GM19238 (cell line): Measurements from ENCODE around the gene MAGEA3.
"Not testable (repeated sequence)": the region's sequence is repeated elsewhere in the genome, so short reads cannot be mapped to it uniquely, and the experiment has no call there.

ENCODE experiments used
- DNase-seq: peaks from one replicate; pipeline ENCODE4 v3.0.0; 2011; ENCODE audit warnings: low spot score; ENCODE audit not compliant: insufficient read length

Gene MAGEA3, protein sequence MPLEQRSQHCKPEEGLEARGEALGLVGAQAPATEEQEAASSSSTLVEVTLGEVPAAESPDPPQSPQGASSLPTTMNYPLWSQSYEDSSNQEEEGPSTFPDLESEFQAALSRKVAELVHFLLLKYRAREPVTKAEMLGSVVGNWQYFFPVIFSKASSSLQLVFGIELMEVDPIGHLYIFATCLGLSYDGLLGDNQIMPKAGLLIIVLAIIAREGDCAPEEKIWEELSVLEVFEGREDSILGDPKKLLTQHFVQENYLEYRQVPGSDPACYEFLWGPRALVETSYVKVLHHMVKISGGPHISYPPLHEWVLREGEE

DNA sequence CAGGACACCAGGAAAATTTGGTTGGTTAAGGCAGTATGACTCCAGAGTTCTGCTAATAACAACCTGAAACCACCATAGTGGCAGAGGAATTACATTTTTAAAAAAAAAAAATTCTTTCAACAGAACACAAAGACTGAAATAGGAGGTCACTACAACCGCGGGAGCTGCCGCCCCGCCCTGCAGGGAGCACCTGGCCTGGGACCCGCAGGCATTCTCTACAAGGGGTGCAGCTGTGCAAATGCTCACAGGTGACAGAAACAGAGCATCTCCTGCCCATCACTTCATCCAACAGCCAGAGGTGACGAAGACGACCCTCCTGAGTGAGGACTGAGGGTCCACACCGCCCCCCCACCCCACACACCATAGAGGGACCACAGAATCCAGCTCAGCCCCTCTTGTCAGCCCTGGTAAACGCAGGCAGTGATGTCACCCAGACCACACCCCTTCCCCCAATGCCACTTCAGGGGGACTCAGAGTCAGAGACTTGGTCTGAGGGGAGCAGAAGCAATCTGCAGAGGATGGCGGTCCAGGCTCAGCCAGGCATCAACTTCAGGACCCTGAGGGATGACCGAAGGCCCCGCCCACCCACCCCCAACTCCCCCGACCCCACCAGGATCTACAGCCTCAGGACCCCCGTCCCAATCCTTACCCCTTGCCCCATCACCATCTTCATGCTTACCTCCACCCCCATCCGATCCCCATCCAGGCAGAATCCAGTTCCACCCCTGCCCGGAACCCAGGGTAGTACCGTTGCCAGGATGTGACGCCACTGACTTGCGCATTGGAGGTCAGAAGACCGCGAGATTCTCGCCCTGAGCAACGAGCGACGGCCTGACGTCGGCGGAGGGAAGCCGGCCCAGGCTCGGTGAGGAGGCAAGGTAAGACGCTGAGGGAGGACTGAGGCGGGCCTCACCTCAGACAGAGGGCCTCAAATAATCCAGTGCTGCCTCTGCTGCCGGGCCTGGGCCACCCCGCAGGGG lies at the start of gene MAGEA3:
MAGEA3 (plus strand) TSS at position 843 of the 980 bp plus-strand sequence. CDS start 2,039 bp downstream, outside the sequence.
- DNase-seq = not testable (repeated sequence)

DNA sequence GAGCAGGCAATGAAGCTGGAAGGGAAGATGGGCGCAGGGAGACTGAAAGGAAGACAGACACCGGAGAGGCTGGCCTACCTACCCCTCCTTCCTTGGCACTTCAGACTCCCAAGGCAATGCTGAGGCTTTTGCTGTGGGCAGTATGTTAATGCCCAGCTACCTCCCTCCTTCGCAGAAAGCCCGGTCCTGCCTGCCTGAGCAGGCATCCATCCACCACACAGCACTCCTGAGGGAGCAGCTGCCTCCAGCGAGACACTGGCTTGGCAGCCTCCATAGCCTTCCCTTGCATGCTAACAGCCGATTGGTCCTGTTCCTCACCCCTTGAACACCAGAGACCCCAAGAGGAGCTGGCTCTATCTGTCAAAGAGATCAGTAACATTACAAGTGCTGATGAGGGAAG lies 46.5 kb upstream of the MAGEA3 start:
- no peak for DNase-seq

DNA sequence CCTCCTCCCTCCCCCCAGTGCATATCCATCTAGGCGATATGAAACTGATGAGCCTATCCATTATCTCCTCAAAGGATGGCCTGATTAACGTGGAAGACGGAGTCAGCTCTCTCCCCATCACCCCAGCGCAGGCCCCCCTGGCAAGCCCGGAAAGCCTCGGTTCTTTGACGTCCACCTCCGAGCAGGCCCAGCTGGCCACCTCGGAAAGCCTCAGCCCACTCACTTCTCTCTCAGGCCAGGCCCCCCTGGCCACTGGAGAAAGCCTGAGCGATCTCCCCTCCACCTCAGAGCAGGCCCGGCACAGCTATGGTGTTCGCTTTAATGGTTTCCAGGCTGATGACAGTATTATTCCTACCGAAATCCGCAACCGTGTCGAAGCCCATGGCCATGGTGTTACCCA lies 46.1 kb upstream of the MAGEA3 start:
- DNase-seq = no peak

DNA sequence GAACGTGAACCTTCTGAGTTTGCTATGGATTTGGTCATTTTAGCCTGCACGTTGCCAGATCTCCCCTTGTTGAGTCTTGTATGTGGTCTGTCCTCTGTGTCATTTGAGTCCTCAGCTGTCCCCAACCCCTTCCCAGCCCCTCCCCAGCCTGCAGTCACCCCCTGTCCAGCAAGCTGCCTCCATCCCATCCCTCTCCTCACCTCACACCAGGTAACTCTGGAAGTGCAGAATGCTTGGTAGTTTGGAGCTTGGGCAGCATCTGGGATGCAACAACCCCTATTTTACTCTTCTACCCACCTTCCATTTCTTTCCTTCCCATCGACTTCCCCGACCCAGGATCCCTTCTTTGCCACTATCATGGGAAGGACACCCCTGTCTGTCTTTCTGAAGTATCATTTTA lies 42.5 kb upstream of the MAGEA3 start:
- DNase-seq = no peak

DNA sequence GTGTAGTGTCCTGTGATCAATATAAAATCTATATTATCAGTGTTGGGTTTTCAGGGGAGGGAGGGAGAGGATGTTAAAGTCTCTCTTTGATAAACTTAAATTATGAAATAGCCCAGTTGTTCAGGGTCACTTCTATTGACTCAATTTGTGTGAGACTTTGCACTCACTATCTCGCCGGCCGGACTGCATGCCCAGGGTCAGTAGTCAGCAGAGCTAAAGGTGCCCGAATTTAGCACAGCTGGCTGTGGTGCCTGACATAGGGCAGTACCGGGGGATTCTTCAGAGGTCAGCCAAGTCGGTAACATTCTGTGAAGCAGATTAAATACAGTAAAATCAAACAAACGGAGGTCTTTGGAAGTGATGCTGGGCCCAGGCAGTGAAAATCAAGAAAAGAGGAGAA lies 41.7 kb upstream of the MAGEA3 start:
- DNase-seq = no peak

DNA sequence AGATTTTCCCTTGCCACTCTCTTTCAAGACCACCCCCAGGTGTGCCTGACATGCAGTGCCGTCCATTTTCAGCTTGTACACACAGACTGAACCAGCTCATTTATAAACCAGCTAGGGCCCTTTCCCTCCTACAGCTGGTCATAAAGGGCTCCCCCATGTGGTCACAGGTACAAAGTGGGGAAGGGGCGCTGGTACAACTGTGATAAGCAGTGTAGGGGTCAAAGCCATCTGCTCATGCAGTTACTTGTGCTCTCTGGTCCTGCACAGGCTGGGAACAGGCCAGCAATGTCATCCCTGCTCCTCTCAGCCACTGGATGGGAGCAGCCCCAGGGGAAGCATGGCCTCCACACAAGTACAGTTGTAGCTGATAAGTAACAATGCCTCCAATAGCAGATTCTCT lies 40.3 kb upstream of the MAGEA3 start:
- no peak for DNase-seq

DNA sequence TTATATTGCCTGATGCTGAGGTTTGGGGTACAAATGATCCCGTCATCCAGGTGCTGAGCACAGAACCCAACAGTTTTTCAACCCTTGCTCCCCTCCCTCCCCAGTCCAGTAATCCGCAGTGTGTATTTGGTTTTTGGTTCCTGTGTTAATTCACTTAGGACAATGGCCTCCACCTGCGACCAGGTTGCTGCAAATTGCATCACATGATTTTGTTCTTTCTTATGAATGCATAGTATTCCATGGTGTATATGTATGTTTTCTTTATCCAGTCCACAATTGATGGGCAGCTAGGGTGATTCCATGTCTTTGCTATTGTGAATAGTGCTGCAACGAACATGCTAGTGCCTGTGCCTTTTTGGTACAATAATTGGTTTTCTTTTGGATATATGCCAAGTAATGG lies 35.5 kb upstream of the MAGEA3 start:
- no peak for DNase-seq

DNA sequence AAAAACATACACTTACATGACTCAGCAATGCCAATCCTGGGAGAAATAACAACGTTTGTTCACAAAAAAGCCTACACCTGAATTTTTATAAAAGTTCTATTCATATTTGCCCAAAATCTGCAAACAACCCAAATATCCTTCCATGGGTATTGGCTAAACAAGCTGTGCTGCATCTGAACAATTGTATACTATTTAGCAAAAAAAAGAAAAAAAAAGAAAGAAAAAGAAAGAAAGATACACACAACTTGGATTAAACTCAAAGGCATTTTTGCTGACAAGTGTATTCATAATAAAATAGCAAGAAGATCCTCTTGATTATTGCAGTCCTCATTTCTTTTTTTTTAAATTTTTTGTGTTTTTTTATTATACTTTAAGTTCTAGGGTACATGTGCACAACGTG lies 24.5 kb upstream of the MAGEA3 start:
- DNase-seq = no peak

DNA sequence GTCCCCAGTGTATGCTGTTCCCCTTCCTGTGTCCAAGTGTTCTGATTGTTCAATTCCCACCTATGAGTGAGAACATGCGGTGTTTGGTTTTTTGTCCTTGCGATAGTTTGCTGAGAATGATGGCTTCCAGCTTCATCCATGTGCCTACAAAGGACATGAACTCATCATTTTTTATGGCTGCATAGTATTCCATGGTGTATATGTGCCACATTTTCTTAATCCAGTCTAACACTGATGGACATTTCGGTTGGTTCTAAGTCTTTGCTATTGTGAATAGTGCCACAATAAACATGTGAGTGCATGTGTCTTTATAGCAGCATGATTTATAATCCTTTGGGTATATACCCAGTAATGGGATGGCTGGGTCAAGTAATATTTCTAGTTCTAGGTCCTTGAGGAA lies 23.9 kb upstream of the MAGEA3 start:
- DNase-seq = not testable (repeated sequence)

DNA sequence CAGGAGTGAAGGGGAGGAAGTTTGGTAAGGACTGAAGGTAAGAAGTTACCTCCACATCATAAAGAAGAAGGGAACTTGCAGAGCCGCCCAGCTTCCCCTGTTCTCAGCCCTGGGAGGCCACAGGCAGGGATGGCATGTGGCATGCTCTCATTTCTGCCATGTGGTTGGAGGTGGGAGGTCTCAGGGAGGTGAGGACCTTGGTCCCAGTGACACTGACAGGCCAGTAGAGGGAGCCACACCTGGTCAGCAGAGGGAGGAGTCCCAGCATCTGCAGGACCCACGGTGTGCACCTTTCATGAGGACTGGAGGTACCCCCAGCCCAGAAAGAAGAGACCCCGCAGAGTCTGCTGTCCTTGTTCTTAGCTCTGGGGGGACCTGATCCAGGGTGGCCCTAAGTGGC lies 17.6 kb upstream of the MAGEA3 start:
- DNase-seq = not testable (repeated sequence)

DNA sequence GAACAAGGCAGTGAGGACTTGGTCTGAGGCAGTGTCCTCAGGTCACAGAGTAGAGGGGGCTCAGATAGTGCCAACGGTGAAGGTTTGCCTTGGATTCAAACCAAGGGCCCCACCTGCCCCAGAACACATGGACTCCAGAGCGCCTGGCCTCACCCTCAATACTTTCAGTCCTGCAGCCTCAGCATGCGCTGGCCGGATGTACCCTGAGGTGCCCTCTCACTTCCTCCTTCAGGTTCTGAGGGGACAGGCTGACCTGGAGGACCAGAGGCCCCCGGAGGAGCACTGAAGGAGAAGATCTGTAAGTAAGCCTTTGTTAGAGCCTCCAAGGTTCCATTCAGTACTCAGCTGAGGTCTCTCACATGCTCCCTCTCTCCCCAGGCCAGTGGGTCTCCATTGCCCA lies 1.8 kb downstream of the MAGEA3 start:
- not testable (repeated sequence) for DNase-seq

DNA sequence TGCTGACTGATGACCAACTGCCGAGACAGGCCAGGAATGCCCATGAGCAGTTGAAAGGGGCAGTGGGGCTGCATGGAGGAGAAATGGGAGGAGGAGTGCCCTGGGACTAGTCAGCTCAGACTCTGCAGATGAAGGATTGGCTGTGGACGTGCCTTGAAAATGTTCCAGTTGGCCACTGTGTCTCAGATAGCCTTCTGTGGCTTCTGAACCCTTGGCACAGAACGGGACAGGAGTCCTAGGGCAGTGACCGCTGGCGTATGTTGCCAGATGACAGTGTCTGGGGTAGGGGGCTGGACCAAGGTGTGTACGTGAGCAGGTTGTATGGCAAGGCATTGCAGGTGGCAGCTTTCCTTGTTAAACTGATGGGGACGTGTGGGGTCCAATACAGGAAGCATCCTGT lies 7.9 kb downstream of the MAGEA3 start:
- not testable (repeated sequence) for DNase-seq

DNA sequence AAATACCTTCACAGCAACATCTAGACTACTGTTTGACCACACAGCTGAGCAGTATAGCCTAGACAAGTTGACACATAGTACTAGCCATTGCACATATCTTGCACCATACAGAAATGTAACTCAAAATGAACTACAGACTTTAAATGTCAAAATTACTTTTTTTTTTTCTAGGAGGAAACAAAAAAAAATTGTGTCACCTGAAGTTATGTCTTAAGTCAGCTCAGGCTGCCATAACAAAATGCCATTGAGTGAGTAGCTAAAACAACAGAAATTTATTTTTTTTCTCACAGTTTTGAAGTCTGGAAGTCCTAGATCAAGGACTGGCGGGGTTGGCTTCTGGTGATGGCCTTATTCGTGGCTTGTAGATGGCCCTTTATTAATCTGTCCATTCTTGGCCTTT lies 10.6 kb downstream of the MAGEA3 start, which contains the start of gene CSAG2:
CSAG2 (minus strand) TSS at position 101 of the 400 bp plus-strand sequence. CDS start 161 bp downstream, outside the sequence.
- DNase-seq = not testable (repeated sequence)

DNA sequence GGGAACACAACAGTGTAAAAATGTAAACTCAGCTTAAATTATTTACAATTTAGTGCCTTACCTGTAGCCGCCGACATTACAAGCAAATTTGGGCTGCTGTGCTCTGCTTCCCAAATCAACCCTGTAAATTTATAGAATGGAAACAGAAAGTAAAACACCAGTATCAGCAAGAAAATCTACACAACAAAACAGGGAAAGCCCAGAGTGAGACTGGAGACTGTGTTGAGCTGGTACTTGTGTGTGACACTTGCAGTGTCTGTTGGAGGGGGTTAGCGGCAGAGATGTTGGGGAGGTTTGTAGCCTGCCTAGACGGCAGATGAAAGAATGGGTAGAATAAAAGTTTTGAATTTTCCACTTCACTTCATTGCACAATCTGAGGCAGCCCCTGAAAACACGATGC lies 14.6 kb downstream of the MAGEA3 start:
- not testable (repeated sequence) for DNase-seq

DNA sequence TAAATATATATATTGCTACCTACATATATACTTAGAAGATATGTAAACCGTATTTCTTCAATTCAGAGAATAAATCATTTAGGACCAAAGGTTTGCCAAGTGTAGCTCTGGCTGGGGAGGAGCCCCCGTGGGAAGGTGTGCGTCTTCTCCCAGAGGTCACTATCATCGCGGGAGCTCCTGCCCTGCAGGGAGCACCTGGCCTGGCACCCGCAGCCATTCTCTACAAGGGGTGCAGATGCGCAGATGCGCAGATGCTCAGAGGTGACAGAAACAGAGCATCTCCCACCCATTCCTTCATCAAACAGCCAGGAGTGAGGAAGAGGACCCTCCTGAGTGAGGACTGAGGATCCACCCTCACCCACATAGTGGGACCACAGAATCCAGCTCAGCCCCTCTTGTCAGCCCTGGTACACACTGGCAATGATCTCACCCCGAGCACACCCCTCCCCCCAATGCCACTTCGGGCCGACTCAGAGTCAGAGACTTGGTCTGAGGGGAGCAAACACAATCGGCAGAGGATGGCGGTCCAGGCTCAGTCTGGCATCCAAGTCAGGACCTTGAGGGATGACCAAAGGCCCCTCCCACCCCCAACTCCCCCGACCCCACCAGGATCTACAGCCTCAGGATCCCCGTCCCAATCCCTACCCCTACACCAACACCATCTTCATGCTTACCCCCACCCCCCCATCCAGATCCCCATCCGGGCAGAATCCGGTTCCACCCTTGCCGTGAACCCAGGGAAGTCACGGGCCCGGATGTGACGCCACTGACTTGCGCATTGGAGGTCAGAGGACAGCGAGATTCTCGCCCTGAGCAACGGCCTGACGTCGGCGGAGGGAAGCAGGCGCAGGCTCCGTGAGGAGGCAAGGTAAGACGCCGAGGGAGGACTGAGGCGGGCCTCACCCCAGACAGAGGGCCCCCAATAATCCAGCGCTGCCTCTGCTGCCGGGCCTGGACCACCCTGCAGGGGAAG lies 15.5 kb downstream of the MAGEA3 start, which contains the start of gene MAGEA2B:
MAGEA2B (plus strand) TSS at position 814 of the 973 bp plus-strand sequence. CDS start 2,479 bp downstream, outside the sequence.
- not testable (repeated sequence) for DNase-seq

DNA sequence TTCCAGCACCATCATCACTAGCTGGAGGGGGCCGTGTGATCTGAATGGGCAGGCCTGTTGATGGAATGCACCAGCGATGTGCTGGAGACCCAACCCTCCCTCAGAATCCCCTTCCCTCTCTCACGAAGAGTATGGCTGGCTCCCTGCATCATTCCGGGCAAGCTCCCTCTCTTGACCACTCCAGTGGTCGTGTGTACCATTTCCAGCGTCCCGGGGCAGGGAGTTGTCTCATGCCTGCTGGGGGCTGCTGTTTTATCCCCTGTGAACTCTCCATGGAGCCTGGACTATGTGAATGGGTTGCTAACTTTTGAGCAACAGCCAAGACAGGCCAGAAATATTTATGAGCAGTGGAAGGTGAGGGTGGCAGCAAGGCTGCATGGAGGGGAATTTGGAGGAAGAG lies 26.8 kb downstream of the MAGEA3 start:
- DNase-seq = no peak

DNA sequence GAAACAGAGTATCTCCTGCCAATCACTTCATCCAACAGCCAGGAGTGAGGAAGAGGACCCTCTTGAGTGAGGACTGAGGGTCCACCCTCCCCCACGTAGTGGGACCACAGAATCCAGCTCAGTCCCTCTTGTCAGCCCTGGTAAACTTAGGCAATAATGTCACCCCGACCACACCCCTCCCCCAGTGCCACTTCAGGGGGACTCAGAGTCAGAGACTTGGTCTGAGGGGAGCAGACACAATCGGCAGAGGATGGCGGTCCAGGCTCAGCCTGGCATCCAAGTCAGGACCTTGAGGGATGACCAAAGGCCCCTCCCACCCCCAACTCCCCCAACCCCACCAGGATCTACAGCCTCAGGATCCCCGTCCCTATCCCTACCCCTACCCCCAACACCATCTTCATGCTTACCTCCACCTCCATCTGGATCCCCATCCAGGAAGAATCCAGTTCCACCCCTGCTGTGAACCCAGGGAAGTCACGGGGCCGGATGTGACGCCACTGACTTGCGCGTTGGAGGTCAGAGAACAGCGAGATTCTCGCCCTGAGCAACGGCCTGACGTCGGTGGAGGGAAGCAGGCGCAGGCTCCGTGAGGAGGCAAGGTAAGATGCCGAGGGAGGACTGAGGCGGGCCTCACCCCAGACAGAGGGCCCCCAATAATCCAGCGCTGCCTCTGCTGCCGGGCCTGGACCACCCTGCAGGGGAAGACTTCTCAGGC lies 34.8 kb downstream of the MAGEA3 start, which contains the start of the genes CSAG1 and MAGEA12:
CSAG1 (minus strand) TSS at position 461 of the 715 bp plus-strand sequence. CDS start 1,261 bp downstream, outside the sequence.
MAGEA12 (plus strand) TSS at position 497 of the 715 bp plus-strand sequence. CDS start 2,405 bp downstream, outside the sequence.
- DNase-seq = no peak

DNA sequence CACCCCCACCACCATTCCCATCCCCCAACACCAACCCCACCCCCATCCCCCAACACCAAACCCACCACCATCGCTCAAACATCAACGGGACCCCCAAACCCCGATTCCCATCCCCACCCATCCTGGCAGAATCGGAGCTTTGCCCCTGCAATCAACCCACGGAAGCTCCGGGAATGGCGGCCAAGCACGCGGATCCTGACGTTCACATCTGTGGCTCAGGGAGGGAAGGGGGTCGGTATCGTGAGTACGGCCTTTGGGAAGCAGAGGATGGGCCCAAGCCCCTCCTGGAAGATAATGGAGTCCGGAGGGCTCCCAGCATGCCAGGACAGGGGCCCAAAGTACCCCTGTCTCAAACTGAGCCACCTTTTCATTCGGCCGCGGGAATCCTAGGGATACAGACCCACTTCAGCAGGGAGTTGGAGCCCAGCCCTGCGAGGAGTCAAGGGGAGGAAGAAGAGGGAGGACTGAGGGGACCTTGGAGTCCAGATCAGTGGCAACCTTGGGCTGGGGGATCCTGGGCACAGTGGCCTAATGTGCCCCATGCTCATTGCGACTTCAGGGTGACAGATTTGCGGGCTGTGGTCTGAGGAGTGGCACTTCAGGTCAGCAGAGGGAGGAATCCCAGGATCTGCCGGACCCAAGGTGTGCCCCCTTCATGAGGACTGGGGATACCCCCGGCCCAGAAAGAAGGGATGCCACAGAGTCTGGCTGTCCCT lies 35.7 kb downstream of the MAGEA3 start:
- DNase-seq = not testable (repeated sequence)

DNA sequence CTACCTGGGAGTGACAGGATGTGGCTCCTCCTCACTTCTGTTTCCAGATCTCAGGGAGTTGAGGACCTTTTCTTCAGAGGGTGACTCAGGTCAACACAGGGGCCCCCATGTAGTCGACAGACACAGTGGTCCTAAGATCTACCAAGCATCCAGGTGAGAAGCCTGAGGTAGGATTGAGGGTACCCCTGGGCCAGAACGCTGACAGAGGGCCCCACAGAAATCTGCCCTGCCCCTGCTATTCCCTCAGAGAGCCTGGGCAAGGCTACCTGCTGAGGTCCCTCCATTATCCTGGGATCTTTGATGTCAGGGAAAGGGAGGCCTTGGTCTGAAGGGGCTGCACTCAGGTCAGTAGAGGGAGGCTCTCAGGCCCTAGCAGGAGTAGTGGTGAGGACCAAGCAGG lies 36.5 kb downstream of the MAGEA3 start:
- DNase-seq = no peak
